HG03565 (cell line): ENCODE measurements around the gene ZSWIM6.

Experiments
- ATAC-seq: cut with Tn5 transposase; IDR thresholded peaks from one replicate; pipeline ENCODE4 v1.9.1; 2021; ENCODE audit warnings: mild to moderate bottlenecking, moderate library complexity; ENCODE audit not compliant: unreplicated experiment

The ZSWIM6 gene

DNA sequence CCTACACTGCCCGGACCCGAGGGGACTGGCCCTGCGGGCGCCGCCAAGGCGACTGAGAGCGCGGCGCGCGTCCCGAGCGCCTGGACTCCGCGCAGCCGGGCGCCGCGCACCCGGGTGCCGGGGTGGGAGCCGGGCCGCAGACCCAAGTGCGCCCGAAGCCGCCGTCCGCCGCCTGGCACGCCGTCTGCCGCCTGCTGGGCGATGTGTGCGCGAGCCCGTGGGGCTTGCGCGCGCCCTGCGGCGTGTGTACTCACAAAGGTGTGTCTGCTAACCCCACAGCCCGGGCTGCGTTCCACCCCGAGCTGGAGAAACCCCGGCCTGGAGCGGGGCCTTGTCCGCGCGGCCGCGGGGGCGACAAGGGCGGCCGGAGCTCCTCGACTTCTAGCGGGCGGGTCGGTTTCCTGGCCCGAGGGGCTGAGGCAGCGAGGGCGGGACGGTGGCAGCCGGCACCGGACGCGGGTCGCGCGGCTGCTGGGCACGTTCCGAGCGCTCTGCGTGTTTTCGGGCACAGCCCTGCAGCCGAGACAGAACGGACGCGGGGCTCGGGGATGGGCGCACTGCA lies 1.1 kb upstream of the ZSWIM6 start:
- ATAC-seq: peak; percentile 23

GRCh38 chr5:61332358-61332749 lies 296 bp downstream of the ZSWIM6 start:
- no peak for ATAC-seq

GRCh38 chr5:61332851-61333320 lies 828 bp downstream of the ZSWIM6 start:
- ATAC-seq: no peak

DNA sequence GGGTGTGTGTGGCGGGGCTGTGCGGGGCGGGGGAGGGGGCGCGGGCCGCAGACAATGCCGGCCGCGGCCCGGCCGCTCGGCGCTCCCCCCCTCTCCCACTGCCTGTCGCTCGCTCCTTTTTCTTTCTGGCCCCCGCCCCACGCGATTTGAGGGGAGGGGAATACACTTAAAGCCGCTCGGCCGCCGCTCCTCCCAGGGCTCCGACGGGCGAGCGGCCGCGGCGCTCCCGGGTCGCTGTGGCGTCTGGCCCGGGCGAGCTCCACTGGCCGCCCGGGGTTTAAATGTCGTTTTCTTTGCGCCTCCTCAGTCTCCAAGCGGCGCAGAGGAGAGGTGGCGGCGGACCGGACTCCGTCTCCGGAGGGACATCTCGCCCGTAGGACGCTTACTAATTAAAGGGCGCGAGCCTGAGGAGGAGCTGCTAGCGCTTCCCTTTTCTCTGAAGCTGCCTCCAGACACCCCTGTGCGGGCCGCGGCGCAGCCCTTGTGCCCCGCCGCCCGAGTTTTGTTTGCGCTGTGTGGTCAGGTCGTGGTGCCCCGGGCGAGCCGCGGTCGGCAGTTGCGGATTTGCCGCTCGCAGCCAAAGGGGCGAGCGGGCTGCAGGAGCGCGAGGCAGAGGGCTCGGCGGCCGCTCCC lies 1.4 kb downstream of the ZSWIM6 start:
- ATAC-seq: no peak

- no peak for ATAC-seq
Measured at GRCh38 chr5:61333954-61334867, 2.2 kb downstream of the ZSWIM6 start.

- ATAC-seq: no peak
Measured at GRCh38 chr5:61334868-61335615, 3.0 kb downstream of the ZSWIM6 start.

DNA sequence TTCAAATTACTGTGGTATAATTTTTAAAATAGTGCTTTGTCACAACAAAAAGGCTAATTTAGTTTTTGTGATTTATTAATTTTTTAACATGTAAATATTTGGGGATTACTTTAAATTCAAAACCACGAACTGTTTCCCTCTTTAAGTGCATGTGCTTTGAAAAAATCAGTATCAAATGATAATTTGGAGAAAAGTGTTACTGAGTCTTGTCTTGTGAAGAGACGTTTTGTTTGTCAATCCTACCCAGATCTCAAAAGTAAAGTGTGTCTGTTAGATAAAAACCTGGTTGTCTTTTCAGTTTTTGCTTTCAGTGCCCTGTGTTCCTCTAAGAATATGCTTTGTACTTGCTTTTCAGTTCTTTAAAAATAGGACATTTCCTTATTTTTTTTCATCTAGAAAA lies 7.7 kb downstream of the ZSWIM6 start:
- ATAC-seq: no peak

GRCh38 chr5:61340775-61341361 lies 8.8 kb downstream of the ZSWIM6 start:
- ATAC-seq: no peak

DNA sequence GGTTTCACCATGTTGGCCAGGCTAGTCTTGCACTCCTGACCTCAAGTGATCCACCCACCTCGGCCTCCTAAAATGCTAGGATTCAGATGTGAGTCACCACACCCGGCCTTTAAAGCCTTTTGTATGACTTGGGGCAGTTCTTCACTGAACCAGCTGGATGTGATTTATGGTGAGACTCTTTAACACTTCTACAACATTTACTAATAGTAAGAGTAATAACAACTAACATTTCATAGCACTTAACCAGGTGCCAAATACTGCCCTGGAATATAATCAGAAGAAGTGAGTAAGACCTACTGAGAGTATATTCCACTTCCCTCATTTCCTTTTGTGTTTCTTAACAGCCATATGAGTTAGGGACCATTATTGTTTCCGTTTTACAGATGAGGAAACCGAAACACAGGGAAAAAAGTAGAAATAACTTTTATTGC lies 10.0 kb downstream of the ZSWIM6 start:
- no peak for ATAC-seq

GRCh38 chr5:61344187-61344944 lies 12.3 kb downstream of the ZSWIM6 start:
- ATAC-seq: no peak

GRCh38 chr5:61346511-61346910 lies 14.5 kb downstream of the ZSWIM6 start:
- ATAC-seq: no peak

- no peak for ATAC-seq
Measured at GRCh38 chr5:61347080-61347479, 15.0 kb downstream of the ZSWIM6 start.

DNA sequence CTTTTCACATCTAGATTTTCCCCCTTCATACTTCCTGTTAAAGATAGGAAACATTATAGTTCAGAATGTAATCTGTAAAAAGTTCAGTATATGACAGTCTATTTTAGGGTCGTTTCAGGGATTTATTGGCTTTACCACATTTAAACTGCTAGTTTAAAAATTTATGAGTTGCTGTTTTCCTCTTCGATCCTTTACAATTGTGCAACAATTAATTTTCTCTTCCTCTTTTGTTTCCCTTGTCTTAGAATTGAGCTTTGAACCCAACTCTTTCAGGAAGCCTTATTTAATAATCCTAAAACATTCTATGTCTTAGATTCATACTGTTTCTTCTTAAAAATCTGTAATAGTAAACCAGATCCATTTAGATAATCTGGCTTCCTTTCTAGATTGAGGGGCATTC lies 16.4 kb downstream of the ZSWIM6 start:
- ATAC-seq: no peak

- no peak for ATAC-seq
Measured at GRCh38 chr5:61349935-61350334, 17.9 kb downstream of the ZSWIM6 start.

DNA sequence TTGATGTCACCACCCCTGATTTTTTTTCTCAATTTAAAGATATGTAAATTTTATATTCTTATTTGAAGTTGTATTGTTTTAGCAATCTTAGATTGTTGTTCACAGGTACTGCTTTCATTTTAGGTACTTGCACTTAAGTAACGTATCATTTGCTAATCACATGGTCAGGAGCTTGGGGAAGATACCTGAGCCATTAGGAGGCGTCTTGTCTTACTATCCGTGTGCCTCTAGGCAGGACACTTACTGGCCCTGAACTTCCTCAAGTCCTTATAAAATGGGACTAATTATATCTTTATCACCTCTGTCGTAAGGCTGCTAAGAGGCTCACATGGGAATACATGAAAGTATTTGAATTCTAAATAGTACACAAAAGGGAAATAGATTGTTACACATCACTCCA lies 18.5 kb downstream of the ZSWIM6 start:
- no peak for ATAC-seq

- no peak for ATAC-seq
Measured at GRCh38 chr5:61351733-61352132, 19.7 kb downstream of the ZSWIM6 start.

GRCh38 chr5:61352180-61352579 lies 20.1 kb downstream of the ZSWIM6 start:
- no peak for ATAC-seq

DNA sequence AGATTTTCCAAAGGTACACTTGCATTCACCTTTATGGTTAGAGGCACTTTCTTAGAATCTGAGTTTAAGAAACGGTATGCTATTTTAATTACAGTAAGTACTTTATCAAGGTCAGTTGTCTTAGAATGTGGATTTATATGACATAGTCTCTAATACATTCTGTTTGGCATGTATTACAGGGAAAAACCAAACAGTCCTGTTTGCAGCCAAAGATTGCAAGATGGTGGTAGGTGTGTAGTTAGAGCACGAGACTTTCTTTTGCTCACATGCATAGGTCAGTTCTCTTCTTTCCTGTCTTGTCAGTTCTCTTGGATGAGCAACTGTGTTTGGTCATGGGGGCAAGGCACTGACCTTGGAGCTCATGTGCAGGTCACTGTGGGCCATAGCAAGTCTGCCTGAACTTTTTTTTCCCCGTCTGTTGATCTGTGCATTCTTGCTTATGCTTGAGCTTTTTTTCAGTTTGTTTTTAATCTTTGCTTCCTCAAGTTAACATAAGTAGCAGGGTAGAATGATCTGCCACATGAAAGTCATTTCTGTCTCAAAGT lies 20.6 kb downstream of the ZSWIM6 start:
- no peak for ATAC-seq

DNA sequence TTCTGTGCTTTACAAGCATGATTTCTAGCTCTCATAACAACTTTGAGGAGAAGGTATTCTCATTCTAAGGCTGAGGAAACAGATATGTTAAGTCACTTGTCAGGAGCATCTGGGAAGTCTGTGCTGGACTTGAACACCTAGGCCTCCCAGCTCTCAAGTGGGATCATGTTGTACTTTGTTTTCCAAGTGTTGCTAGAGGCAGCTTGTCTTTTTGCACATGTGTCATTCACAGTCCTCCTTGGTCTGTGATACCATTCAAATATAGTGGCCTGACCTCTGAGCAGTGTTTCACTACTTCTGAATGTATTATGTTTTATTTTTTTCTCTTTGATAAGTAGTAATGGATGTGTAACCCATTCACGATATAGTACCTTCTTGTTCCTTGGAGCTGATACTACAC lies 21.2 kb downstream of the ZSWIM6 start:
- no peak for ATAC-seq

DNA sequence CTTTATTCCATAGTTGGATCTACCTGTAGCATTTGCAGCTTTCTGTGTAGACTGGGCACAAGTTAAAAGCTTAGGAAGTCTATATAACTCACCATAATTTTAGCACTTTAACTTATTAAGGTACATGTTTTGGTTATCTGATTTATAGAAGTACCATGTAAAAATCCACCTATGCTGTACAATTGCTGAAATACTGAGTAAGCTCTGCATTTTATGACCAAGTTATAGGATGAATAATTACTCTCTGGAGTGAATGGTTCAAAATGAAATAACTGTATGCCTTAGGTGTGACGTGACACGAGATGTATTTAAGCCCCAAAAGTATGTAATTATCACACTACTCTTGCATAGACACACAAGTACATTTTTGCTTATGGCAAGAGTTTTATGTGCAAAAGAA lies 22.1 kb downstream of the ZSWIM6 start:
- no peak for ATAC-seq
